NAMALWA (cell line): ENCODE measurements around the gene TXLNB.
"Not testable (repeated sequence)": the region's sequence is repeated elsewhere in the genome, so short reads cannot be mapped to it uniquely, and the experiment has no call there.

Source experiments
- DNase-seq: peaks from one replicate; pipeline ENCODE4 v3.0.0-alpha.2; 2015; ENCODE audit warnings: low spot score

TXLNB gene

GRCh38 chr6:139311831-139312230, 20.0 kb upstream of the TXLNB start:
- DNase-seq = no peak

GRCh38 chr6:139308936-139309603, 17.3 kb upstream of the TXLNB start:
- DNase-seq = no peak

GRCh38 chr6:139308286-139308916, 16.6 kb upstream of the TXLNB start:
- no peak for DNase-seq

DNA sequence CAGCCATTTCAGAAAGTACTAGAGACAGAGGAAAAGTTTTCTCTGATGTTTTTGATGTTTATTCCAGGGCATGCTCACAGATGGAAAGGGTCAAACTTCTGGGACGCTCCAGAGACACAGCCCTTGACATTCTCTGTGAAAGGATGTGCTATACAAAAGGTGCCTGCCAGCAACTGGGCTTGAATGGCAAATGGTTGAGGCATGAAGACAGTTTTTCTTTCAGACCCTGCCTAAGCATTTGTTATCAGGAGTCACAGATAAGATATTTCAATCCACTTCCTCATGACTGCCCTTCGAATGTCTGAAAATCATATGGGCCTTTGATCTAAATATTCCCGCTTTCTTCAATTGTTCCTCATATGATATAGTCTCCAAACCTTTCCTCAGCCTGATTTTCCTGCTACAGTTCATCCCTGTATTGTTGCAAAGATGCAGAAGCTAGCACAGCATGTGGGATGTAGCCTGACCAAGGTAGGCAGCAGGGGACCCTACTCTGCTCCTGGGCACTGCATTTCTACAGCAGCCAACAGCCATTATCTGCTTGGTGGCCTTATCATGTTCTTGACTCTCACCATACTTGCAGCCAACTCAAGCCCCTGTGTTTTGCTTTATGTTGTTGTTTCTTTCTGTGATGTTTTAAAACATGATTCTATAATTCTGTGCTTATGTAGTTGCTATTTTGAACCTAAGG, 14.6 kb upstream of the TXLNB start:
- DNase-seq = no peak

GRCh38 chr6:139303185-139303584, 11.4 kb upstream of the TXLNB start:
- DNase-seq = no peak

- no peak for DNase-seq
These were observed 6.1 kb upstream of the TXLNB start for GRCh38 chr6:139297921-139298320.

DNA sequence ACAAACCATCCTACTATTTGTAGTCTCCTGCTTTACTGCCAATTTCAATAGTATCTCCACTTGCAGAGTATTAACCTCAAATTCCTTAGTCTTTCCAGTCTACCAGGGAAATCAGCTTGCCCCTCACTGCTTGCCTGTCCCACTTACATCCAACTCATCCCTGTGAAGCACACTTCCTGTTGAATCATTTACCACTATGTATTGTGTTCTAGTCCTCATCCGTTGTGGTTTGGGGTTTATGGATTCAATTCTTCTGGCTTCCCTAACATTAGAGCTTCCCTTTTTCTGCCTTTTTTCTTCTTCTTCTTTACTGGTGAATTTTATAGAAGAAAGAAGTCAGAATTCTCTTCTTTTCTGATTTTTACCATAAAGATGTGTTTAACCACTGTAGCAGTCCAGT, 5.1 kb upstream of the TXLNB start:
- no peak for DNase-seq

DNA sequence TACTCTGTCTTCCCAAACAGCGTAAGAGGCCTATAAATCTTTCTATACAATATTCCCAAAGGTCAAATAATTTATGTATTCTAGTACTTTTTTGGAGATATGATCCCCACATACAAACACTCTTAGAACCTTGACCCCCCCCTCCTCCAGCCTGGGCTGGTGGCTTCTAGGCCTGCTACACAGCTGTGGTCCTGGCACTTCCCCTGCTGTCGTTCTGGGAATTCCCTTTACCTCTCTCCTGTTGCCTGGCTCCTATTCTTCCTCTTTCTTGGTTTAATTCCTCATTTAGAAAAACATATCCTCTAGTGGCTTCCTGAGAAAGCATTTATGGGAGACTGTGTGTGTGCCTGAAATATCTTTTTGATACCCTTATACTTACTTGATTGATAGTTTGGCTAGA, 4.1 kb upstream of the TXLNB start:
- DNase-seq = no peak

DNA sequence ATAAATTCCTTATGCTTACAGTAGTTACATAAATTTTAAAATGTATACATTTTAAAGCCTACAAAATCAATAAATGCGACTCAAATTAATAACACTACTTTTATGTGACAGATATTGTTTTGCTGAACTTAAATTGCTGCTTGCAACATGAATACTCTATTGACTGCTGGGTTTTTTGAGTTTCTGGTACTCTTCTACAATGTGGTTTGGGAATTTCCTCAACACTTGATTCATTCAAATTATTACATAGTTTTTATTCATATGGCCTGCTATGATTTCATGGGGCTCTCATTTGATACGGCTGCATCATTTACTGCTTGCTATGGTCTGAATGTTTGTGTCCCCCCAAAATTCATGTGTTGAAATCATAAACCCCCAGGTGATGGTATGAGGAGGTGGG, 2.3 kb upstream of the TXLNB start:
- no peak for DNase-seq

GRCh38 chr6:139293230-139293629, 1.4 kb upstream of the TXLNB start:
- not testable (repeated sequence) for DNase-seq

DNA sequence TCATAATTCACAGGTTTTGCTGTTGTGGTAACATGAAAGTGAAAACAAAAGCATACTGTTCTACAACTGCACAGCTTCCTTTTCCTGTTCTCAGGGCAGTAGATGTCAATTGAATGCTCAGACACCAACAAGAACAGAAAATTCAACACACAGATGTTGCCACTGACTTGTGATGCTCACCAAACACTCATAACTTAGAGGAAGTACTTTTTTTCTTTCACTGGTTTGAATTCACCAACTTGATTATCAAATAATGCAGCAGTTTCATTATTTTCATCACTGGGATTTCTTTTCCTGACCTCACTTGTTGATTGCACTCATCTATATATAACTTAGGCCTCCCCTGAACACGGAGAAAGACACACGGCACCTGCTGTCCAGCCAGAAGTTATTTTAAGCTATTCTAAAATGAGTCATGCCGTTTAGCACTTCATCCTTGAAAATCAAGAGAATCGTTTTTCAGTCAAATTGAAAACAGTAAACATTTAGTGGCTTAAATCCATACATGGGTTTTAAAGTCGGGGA, 949 bp downstream of the TXLNB start:
- peak; percentile 95 for DNase-seq

GRCh38 chr6:139289233-139289632, 2.6 kb downstream of the TXLNB start:
- no peak for DNase-seq

DNA sequence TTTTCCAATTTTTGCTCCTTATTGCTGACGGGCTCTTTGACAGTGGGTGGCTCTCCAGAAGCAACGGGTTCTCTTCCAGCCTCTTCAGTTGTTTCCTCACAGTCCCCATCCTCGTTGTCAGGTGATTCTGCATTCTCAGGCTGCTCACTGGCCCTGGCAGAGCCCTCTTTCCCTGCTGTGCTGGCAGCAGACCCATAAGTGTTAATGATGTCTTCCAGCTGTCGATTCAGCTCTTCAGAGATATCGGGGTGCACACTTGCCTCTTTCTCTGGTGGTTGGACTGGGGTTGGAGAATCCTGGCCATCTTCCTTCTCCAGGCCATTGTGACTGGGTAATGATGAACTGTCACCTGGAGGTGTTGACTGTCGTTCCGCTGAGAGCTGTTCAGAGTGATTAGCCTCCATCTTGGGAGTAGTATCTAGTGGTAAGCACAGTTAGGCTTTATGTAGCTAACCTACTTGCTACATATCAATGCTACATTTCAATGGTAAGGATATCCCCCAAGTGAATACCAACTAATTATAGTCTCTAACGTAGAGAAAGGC, 3.2 kb downstream of the TXLNB start:
- DNase-seq = no peak

DNA sequence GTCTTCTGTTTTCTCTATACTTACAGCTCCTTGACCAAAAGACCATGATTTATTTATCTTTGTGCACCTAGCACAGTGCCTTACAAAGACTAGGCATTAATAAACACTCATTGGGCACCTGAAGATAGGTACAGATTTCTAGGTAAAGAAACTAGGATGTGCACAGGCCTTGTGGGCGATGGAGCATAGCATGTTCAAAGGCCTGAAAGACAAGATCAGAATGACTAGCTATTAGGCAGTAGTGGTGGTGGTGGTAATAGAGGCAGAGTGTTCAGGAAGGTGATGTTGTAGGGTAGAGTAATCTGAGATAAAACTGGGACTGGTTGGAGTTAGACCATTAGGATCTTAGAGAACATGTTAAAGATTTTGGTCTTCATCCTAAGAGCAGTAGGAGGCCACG, 3.9 kb downstream of the TXLNB start:
- no peak for DNase-seq

- DNase-seq = not testable (repeated sequence)
These were observed 5.4 kb downstream of the TXLNB start for GRCh38 chr6:139286438-139286837.

DNA sequence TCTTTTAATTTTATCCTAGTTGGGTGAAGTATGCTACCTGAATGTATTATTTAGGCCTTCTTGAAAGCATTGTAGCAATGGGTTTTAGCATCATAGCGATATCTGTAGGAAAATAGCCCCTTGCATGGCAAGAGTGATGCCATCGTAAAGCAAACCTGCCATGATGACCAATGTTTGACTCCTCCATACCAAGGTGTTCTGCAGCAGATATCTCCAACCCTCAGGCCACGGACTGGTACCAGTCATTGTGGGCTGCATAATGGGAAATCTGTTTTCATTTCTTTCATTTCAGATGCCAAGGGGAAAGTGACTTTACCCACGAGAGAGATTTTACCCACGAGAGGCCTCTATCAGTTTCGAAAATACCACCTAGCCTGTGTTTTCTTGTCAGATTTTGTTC, 6.2 kb downstream of the TXLNB start:
- DNase-seq = no peak

GRCh38 chr6:139284789-139285188, 7.0 kb downstream of the TXLNB start:
- no peak for DNase-seq

DNA sequence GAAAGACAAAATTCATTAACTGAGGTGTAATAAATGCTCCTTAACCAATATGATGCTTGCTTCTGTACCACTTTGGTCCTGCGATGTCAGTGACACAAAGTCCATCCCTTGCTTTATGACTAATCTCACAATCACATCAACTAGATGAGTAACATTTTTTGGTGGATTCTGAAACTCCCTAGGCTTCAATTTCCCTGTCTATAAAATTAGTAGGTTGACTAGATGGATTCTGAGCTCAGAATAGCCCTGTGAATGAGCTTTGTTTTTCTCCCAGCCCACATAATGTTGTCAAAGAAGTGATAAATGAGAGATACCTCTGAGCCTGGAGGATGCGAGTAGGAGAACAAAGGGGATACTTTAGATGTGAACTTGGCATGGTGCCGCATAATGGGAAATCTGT, 9.1 kb downstream of the TXLNB start:
- DNase-seq = no peak

DNA sequence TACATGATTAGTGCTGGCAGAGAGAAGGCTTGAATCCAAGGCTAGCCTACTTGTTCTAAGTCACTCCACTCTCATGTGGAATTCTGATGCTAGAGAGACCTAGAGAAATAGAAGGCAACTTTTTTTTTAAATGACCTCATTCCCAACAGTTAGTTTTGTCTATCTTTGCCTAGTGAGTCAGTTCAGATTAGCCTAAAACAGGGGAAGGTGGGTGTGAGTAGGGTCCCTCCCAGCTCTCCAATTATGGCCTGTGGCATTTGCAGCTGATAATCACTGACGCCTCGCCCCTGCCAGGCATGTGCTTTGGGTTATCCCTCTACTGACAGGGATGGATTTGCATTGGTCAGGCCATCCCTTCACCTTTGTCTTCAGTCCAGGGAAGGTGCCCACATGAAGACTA, 13.6 kb downstream of the TXLNB start:
- no peak for DNase-seq

GRCh38 chr6:139277587-139277986, 14.2 kb downstream of the TXLNB start:
- DNase-seq = no peak

DNA sequence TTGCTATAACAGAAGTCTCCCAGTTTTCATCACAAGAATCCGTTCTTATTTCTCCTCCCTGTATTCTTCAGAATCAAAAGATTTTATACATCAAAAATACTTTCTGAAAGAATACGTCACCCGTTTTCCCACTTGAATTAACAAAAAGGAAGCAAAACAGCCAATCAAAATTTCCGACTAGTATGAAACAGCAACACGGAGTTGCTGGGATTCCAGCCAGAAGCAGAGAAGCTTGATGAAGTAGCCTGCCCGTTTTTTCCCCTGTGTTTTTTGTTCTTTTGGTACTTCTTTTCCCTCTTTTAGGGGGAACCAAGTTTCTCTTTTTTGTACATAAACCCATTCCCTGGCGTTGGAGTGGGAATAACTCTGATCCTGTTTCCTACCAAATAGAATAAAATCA, 14.6 kb downstream of the TXLNB start:
- DNase-seq = no peak

- DNase-seq = peak; percentile 30
These were observed 16.3 kb downstream of the TXLNB start for GRCh38 chr6:139275279-139276055.
